HepG2 (cell line): ENCODE results near the gene RPS10. TPM values are rescaled to one million over a fixed set of nuclear protein-coding genes. Genes with fewer than 3 reads are reported as not detected.
A peak's percentile ranks its signal among the peaks of the same experiment; 100 is the strongest.

ENCODE experiments used
- GMEB1 ChIP-seq: sonication (generic); formaldehyde crosslinking; IDR thresholded peaks from 2 replicates; pipeline ENCODE4 v1.5.1; 2020; ENCODE audit warnings: missing genetic modification reagents, mild to moderate bottlenecking, borderline replicate concordance
- HDAC1 ChIP-seq: sonication (generic); formaldehyde crosslinking; IDR thresholded peaks from 2 replicates; pipeline ENCODE4 v1.5.1; 2020; ENCODE audit warnings: mild to moderate bottlenecking, missing genetic modification reagents
- HNF4A ChIP-seq: sonication (generic); formaldehyde crosslinking; IDR thresholded peaks from 2 replicates; pipeline ENCODE4 v1.4.0; 2020; ENCODE audit warnings: missing genetic modification reagents
- NFRKB ChIP-seq: fragments of 450-650 bp; IDR thresholded peaks from 2 replicates; pipeline ENCODE4 v1.6.1; 2017
- SMAD9 ChIP-seq: sonication (generic); formaldehyde crosslinking; IDR thresholded peaks from 2 replicates; pipeline ENCODE4 v1.5.1; 2020; ENCODE audit warnings: mild to moderate bottlenecking, missing genetic modification reagents
- TAF1 ChIP-seq: sonication (generic); formaldehyde crosslinking; IDR thresholded peaks from 2 replicates; pipeline ENCODE4 v1.4.0; 2020; ENCODE audit warnings: missing genetic modification reagents
- TMF1 ChIP-seq: sonication (generic); formaldehyde crosslinking; IDR thresholded peaks from 2 replicates; pipeline ENCODE4 v1.8.1; 2022; ENCODE audit warnings: low read depth, missing genetic modification reagents
- TOPORS ChIP-seq: sonication (generic); formaldehyde crosslinking; IDR thresholded peaks from 2 replicates; pipeline ENCODE4 v1.8.0; 2023; ENCODE audit warnings: mild to moderate bottlenecking, missing genetic modification reagents
- UBTF ChIP-seq: sonication (generic); formaldehyde crosslinking; IDR thresholded peaks from 2 replicates; pipeline ENCODE4 v1.4.0; 2020; ENCODE audit warnings: mild to moderate bottlenecking, missing genetic modification reagents
- ZBTB33 ChIP-seq: sonication (generic); formaldehyde crosslinking; IDR thresholded peaks from 2 replicates; pipeline ENCODE4 v1.4.0; 2020; ENCODE audit warnings: missing genetic modification reagents
- ZNF253 ChIP-seq: sonication (generic); formaldehyde crosslinking; IDR thresholded peaks from 2 replicates; pipeline ENCODE4 v1.8.0; 2022; ENCODE audit warnings: mild to moderate bottlenecking, missing genetic modification reagents, borderline replicate concordance
- ZNF792 ChIP-seq: IDR thresholded peaks from 2 replicates; pipeline ENCODE4 v1.6.1; 2016
- ZSCAN9 ChIP-seq: IDR thresholded peaks from 2 replicates; pipeline ENCODE4 v1.6.1; 2016; ENCODE audit warnings: borderline replicate concordance
- ZZZ3 ChIP-seq: sonication (generic); formaldehyde crosslinking; IDR thresholded peaks from 2 replicates; pipeline ENCODE4 v1.4.0; 2020; ENCODE audit warnings: missing genetic modification reagents, mild to moderate bottlenecking, borderline replicate concordance
- polyA plus RNA-seq, 8 experiments: library from polyadenylated mRNA; depleted of rRNA in 3 of 8; stranded (reverse) in 7 of 8; unstranded in 1 of 8; fragments of >200 nt; fragmentation: Illumina TruSeq in 4 of 8; extraction: Trizol in 4 of 8; gene quantifications; 2 replicates each; pipeline versions ENCODE4 v1.2.1 to v1.2.3, GENCODE V29; 2011 to 2016; ENCODE audit warnings: low read depth in 4 of 8, missing spikeins in 1 of 8, mixed read lengths in 1 of 8; ENCODE audit not compliant: insufficient read depth in 1 of 8
- total RNA-seq, 5 experiments: library from RNA; depleted of rRNA; stranded (reverse); fragments of >200 nt; fragmentation: Illumina TruSeq; extraction: Trizol; gene quantifications; 2 replicates each; pipeline ENCODE4 v1.2.3, GENCODE V29; 2016; ENCODE audit warnings: low read depth in 1 of 5
- TF ChIP-seq, protein P1 (sequence below): sonication (generic); formaldehyde crosslinking; IDR thresholded peaks from 2 replicates; pipeline ENCODE4 v1.9.0; 2021; ENCODE audit warnings: missing genetic modification reagents, mild to moderate bottlenecking, borderline replicate concordance
- TF ChIP-seq, protein P2 (sequence below): sonication (generic); formaldehyde crosslinking; IDR thresholded peaks from 2 replicates; pipeline ENCODE4 v1.4.0; 2020; ENCODE audit warnings: mild to moderate bottlenecking, missing genetic modification reagents, borderline replicate concordance
- TF ChIP-seq, protein P3 (sequence below): fragments of 450-650 bp; IDR thresholded peaks from 2 replicates; pipeline ENCODE4 v1.6.1; 2017

The RPS10 gene
- total and polyA plus RNA-seq, 2 of the 13 experiments (the other 11 are each of a cell fraction or from before 2014, with no cell fraction given) = 2,909 to 4,648 TPM

GRCh38 chr6:34392497-34393190, 33.2 kb downstream of the RPS10 start, which contains the start of gene NUDT3 (continued):
- TF ChIP-seq TMF1 (CRISPR knock-in tag) (no peak; the same call in none of the 2 replicates), ZZZ3 (CRISPR knock-in tag) (no peak), ZNF253 (CRISPR knock-in tag) (peak; percentile 61; the same call in 1 of the 2 replicates), HDAC1 (peak; percentile 95), TAF1 (peak; percentile 51), ZNF792 (CRISPR knock-in tag) (peak; percentile 93; the same call in 1 of the 2 replicates), SMAD9 (0 out of 2 replicates have a peak, but pooled peaks have one; percentile 68), GMEB1 (CRISPR knock-in tag) (peak; percentile 84), ZSCAN9 (CRISPR knock-in tag) (peak; percentile 85), ZBTB33 (CRISPR knock-in tag) (peak; percentile 60), UBTF (CRISPR knock-in tag) (peak; percentile 81), NFRKB (no peak), HNF4A (CRISPR knock-in tag) (peak; percentile 44; the same call in 1 of the 2 replicates), TOPORS (CRISPR knock-in tag) (peak; percentile 42; the same call in 1 of the 2 replicates)
- TF ChIP-seq, protein P1, sequence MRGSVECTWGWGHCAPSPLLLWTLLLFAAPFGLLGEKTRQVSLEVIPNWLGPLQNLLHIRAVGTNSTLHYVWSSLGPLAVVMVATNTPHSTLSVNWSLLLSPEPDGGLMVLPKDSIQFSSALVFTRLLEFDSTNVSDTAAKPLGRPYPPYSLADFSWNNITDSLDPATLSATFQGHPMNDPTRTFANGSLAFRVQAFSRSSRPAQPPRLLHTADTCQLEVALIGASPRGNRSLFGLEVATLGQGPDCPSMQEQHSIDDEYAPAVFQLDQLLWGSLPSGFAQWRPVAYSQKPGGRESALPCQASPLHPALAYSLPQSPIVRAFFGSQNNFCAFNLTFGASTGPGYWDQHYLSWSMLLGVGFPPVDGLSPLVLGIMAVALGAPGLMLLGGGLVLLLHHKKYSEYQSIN = no peak
- TF ChIP-seq, protein P2, sequence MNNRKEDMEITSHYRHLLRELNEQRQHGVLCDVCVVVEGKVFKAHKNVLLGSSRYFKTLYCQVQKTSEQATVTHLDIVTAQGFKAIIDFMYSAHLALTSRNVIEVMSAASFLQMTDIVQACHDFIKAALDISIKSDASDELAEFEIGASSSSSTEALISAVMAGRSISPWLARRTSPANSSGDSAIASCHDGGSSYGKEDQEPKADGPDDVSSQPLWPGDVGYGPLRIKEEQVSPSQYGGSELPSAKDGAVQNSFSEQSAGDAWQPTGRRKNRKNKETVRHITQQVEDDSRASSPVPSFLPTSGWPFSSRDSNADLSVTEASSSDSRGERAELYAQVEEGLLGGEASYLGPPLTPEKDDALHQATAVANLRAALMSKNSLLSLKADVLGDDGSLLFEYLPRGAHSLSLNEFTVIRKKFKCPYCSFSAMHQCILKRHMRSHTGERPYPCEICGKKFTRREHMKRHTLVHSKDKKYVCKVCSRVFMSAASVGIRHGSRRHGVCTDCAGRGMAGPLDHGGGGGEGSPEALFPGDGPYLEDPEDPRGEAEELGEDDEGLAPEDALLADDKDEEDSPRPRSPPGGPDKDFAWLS (CRISPR knock-in tag) = 0 out of 2 replicates have a peak, but pooled peaks have one; percentile 36
- TF ChIP-seq, protein P3, sequence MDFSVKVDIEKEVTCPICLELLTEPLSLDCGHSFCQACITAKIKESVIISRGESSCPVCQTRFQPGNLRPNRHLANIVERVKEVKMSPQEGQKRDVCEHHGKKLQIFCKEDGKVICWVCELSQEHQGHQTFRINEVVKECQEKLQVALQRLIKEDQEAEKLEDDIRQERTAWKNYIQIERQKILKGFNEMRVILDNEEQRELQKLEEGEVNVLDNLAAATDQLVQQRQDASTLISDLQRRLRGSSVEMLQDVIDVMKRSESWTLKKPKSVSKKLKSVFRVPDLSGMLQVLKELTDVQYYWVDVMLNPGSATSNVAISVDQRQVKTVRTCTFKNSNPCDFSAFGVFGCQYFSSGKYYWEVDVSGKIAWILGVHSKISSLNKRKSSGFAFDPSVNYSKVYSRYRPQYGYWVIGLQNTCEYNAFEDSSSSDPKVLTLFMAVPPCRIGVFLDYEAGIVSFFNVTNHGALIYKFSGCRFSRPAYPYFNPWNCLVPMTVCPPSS = no peak
